Measurements from ENCODE around the gene ATP4A.
"Not testable (repeated sequence)": the region's sequence is repeated elsewhere in the genome, so short reads cannot be mapped to it uniquely, and the experiment has no call there.

The ATP4A gene

DNA sequence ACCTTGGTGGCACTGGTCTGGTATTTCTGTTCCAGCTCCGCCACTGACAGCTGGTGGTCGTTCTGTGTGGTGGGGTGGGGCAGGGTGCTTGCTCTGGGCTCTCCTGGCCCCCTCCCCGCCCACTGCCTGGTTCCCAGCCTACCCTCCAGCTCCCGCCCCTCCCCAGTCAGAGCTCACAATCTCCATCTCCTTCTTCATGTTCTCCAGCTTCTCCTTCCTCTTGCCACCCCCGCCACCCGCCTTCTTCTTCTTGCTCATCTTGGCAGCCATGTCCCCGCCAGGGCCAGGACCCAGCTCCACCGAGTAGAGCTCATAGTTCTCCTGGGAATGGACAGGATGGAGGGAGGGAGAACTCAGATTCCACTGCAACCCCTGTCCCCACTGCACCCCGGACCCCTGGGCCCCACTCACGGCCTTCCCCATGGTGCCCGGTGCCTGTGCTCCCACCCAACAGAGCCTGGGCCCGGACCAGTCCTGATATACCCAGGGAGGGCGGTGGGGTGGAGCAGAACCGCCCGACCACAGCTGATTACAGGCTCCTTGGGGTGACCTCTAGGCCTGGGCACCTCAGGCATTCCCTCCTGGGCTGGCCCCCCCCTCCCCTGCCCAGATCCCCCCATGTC lies at the start of gene ATP4A:
TSS of gene ATP4A (minus strand) at position 452 of the 623 bp plus-strand sequence. CDS start at position 423, 29 bp downstream.
- no peak for FAIRE-seq

DNA sequence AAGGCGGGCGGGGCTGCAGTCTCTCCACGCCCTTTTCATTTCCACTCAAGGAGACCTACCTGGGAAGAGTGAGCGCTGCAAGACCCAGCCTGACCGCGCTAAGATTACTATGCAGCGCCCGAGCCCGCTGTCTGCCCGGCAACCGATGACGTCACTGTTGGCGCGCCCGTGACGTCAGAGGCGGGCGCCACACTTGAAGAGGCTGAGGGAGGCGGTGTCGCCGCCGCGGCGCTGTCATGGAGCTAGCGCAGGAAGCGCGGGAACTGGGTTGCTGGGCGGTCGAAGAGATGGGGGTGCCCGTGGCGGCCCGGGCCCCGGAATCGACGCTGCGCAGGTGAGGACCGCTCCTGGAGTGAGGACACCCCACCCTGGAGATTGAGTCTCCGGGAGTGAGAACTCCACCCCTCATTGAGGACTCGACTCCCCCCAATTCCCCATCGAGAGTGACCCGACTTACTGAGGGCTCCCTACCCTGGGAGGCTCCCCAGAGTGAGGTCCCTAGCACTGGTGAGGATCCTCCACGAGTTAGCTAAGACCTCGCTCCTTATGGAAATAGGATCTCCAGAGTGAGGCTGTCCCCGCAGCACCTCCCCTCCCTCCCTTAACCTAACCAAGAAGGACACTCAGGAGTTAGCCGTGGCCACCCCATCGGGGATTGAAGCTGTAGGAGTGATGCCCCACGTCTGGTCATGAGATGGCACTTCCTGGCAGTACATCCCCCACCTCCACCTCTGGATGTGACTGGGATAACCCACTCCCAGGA lies 49.3 kb upstream of the ATP4A start, which contains the start of gene HAUS5:
TSS of gene HAUS5 (plus strand) at position 177 of the 763 bp plus-strand sequence. CDS start at position 237, 60 bp downstream.
- no peak for FAIRE-seq

DNA sequence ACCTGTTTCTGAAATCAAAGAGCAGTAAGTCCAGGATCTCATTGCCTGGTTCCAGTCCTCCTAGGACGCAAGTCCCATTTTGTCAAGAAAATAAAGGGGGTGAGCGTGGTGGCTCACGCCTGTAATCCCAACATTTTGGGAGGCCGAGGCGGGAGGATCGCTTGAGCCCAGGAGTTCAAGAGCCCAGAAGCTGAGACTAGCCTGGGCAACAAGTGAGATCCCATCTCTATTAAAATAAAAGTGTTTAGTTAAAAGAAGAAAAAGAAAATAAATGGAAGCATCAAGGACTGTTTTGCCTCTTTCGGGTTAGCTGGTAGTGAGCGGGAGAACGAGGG lies 48.7 kb upstream of the ATP4A start:
- no peak for FAIRE-seq

DNA sequence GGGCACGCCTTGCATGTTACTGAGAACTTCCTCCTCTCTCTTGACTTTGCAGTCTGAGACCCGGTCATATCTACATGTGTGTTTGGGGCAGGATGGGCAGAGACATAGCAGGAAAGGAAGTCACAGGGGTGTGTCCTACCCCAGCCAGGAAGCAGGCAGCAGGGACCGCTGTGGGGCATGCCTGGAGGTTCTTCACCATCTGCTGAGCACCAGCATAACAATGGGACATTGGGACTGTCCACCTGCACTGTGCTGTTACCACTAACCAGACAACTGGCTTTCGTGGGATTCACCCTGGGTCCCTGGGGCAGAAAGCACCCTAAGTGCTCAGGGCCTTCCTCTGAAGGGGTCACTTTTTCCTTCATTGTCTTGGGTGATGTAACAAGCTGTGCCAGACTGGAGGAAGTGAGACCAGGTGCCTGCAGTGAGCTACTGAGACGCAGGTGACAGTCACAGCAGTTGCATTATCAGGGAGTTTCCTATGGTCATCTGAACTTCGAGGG lies 46.4 kb upstream of the ATP4A start:
- FAIRE-seq: no peak

DNA sequence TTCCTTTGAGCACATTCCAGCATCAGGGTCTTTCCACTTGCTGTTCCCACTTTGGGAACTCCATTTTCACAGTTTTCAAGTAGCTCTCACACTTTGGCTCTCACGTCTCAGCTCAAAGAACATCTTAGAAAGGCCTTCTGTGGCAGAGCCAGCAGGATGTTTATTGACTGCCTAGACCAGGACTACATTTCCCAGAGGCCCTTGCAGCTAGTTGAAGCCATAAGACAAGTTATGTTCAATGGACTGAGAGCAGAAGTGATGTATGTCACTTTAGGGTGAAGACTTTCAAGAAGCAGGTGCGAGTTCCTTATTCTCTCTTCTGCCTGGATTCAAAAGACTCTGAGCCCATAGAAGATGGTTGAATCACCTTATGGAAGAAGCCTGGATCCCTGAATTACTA lies 44.8 kb upstream of the ATP4A start:
- FAIRE-seq: no peak

DNA sequence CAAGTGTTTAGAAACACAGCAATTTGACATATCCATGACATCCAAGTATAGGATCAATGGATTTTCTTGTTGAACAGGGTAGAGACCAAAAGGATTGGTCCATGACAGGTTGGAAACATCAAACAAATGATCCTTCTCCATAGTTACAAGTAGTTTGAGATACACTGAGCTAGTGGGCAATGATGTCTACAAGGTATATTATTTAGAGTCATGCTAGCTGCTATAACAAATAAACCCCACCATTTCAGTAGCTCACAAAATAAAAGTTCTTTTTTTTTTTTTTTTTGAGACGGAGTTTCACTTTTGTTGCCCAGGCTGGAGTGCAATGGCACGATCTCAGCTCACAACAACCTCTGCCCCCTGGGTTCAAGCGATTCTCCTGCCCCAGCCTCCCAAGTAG lies 44.2 kb upstream of the ATP4A start:
- no peak for FAIRE-seq

DNA sequence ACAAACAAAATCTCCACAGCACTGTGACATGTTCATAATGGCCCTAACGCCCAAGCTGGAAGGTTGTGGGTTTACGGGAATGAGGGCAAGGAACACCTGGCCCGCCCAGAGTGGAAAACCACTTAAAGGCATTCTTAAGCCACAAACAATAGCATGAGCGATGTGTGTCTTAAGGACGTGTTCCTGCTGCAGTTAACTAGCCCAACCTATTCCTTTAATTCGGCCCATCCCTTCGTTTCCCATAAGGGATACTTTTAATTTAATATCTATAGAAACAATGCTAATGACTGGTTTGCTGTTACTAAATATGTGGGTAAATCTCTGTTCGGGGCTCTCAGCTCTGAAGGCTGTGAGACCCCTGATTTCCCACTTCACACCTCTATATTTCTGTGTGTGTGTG lies 43.7 kb upstream of the ATP4A start:
- FAIRE-seq: not testable (repeated sequence)

DNA sequence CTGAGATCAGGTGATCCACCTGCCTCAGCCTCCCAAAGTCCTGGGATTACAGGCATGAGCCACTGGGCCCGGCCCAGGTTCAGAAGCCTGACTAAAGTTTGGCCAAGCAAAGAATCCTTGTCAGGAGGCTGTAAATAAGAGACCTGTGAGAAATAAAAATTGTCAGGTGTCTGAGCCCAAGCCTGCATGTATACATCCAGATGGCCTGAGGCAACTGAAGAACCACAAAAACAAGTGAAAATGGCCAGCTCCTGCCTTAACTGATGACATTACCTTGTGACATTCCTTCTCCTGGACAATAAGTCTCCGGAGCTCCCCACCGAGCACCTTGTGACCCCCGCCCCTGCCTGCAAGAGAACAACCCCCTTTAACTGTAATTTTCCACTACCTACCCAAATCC lies 41.0 kb upstream of the ATP4A start:
- FAIRE-seq: not testable (repeated sequence)

DNA sequence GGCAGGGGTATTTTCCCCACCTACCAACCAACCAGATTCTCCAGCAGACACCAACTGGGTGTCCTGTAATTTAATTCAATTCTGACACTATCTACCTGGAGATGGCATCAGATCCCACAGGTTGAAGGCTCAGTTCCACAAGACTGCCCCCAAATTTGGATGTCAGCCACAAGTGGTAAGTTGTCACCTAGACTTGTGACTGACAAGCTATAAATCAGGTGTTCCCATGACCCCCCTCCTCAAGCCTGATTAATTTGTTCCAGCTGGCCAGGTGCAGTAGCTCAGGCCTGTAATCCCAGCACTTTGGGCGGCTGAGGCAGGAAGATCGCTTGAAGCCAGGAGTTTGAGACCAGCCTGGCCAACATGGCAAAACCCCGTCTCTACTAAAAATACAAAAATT lies 38.5 kb upstream of the ATP4A start:
- no peak for FAIRE-seq

DNA sequence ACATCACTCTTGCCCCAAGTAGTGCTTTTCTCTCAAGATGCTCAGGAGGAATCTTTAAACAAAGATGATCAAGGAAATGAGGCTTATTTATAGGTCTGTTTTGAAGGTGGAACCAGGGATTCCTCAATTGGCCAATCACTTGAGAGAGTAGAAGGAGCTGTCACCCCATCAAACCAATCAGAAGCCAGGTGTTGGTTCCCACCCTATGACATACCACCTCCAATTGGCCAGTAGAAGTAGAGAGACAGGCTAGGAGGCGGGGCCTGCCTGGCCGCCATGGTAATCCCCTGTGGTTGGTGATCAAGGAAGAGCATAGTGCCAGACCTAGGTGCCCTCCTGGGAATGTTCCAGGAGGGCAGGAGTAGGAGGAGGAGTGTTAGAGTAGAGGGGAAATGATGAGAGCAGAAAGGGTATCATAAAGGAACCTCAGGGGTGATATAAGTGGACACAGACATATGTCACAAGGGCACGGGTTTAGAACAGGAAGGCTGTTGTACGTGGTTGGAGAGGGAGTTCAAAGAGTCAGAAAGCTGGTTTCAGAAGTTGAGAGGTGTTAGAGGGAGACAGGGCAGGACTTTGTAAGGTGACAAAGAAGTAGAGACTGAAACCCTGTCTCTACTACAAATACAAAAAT lies 33.0 kb upstream of the ATP4A start:
- FAIRE-seq: no peak

DNA sequence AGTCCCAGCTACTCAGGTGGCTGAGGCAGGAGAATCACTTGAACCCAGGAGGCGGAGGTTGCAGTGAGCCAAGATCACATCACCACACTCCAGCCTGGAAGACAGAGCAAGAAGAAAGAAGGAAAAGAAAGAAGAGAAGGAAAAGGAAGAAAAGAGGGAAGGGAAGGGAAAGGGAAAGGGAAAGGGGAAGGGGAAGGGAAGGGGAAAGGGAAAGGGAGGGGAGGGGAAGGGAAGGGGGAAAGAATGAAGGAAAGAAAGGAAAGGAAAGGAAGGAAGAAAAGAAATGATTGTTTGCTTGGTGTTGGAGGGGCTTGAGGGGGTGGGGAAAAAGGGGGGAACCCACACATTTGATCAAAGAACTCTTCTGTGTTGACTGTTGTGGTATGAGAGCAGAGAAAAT lies 32.5 kb upstream of the ATP4A start:
- no peak for FAIRE-seq

DNA sequence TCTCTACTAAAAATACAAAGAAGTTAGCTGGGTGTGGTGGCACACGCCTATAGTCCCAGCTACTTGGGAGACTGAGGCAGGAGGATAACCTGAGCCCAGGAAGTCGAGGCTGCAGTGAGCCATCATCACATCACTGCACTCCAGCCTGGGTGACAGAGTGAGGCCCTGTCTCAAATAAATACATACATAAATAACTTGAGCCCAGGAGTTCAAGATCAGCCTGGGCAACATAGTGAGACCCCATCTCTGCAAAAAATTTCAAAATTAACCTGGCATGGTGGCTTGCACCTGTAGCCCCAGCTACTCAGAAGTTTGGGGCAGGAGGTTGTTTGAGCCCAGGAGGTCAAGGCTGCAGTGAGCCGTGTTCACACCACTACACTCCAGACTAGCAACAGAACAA lies 31.6 kb upstream of the ATP4A start:
- FAIRE-seq: not testable (repeated sequence)

DNA sequence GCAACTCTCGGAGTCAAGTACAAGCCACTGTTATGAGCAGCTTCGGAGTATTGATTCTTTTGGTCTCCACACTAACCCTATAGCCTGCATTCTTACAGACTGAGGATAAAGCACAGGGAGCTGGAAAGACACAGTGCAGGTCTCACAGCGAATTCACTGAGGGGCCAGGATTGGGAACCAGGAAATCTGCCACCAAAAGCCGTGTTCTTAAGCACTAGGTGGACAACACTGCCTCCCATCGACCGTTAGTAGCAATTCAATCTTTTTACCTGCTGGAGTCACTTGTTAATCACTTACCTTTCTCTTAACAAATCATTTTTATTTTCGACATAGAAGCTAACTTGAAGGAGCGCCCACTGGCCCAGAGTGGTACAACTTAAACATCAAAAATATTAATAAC lies 28.8 kb upstream of the ATP4A start:
- FAIRE-seq: no peak

DNA sequence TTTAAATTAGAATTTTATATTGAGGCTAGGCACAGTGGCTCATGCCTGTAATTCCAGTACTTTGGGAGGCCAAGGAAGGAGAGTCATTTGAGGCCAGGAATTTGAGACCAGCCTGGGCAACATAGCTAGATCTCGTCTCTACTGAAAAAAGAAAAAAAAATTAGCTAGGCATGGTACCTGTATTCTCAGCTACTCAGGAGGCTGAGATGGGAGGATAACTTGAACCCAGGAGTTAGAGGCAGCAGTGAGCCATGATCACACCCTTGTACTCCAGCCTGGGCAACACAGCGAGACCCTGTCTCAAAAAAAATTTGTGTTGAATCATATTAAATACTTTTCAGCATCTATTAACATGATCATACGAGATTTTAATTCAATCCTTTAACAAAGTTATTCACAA lies 27.4 kb upstream of the ATP4A start:
- no peak for FAIRE-seq

DNA sequence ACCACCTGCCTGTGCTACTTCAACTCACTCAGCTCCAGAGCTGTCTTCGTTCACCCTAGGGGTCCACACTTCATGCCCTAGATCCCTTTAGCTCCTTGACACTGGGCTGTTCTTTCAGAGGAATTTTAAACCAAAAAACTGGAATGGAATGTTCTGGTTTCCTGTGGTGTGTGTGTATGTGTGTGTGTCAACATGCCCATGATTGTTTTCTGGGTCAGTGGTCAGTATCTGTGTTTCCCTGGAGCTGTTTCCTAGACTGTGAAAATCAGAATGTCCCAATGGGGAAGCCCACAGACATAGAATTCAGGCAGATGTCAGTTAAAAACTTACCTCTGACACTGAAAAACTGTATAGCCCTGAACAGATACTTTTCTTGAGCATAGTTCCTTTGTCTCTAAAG lies 23.9 kb upstream of the ATP4A start:
- no peak for FAIRE-seq

DNA sequence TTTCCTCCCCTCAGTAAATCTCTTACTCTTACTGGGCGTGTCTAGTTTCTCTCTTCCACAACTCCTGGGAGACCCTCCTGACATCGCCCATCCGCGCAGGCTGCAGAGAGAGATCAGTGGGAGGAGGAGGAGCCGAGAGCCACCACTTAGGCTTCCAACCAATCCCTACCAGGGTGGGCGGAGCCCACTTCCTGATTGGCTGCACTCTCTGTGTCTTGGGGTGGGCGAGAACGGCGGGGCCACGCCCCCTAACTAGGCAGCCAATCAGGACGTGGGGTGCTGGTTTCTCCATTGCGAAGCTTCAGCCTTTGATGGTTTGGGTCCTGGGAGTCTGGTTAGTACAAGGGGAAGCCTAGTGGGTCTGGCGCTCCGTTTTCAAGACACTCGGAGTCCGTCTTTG lies 22.4 kb upstream of the ATP4A start, which contains the start of gene PMIS2:
TSS of gene PMIS2 (plus strand) at position 326 of the 400 bp plus-strand sequence. CDS start 87 bp downstream, outside the sequence.
- FAIRE-seq: no peak

DNA sequence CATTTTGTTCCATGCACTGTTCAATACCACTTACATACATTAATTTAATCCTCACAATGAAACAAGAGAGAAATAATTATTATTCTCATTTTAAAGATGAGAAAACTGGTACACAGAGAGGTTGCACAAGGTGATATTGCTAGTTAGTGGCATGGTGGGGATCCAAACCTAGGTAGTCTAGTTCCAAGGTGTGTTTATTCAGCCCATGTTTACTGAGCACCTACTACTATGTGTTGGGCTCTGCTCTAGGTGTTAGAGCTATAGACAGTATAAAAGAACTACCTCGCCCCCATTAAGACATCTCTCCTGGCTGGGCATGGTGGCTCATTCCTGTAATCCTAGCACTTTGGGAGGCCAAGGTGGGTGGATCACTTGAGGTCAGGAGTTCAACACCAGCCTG lies 19.3 kb upstream of the ATP4A start:
- FAIRE-seq: no peak

DNA sequence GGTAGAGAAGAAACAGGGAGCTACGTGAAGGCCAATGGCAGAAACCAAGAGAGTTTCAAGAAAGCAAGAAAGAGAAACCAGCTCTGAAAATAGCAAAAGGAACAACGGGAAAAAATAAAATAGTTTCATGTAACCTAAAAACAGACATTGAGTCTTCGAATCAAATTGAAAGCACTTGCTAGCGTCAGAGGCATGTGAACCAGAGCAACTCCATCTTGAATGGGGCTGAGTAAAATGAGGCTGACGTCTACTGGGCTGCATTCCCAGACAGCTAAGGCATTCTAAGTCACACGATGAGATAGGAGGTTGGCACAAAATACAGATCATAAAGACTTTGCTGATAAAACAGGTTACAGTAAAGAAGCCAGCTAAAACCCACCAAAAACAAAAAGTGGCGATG lies 15.2 kb upstream of the ATP4A start:
- no peak for FAIRE-seq

DNA sequence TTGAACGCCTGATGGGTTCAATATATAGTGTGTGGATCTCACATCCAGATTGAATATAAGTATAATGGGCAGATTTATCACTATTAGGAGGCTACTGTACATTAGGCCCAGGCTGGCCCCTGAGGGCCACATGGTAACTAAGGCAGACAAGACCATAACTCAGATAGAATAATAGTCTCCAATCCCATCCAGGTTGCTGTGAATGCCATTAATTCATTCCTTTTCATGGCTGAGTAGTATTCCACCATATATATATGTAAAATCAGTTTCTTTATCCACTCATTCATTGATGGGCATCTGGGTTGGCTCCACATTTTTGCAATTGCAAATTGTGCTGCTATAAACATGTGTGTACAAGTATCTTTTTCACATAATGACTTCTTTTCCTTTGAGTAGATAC lies 14.5 kb upstream of the ATP4A start:
- no peak for FAIRE-seq

DNA sequence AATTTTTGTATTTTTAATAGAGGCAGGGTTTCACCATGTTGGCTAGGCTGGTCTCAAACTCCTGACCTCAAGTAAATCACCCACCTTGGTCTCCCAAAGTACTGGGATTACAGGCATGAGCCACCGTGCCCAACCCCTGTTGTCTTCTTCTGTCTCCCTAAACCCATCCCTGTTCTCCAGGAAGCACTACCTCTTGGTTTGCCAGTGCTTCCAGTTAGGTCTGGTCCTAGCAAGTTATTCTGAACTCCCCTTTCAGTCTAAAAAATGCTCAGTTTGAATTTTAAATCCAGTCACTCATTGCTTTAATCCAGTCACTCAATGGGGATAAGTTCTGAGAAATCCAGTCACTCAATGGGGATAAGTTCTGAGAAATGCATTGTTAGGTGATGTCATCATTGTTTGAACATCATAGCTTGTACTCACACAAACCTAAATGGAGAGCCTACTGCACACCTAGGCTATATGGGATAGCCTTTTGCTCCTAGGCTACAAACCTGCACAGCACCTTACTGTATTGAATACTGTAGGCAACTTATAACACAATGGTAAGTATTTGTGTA lies 8.0 kb upstream of the ATP4A start:
- FAIRE-seq: no peak

DNA sequence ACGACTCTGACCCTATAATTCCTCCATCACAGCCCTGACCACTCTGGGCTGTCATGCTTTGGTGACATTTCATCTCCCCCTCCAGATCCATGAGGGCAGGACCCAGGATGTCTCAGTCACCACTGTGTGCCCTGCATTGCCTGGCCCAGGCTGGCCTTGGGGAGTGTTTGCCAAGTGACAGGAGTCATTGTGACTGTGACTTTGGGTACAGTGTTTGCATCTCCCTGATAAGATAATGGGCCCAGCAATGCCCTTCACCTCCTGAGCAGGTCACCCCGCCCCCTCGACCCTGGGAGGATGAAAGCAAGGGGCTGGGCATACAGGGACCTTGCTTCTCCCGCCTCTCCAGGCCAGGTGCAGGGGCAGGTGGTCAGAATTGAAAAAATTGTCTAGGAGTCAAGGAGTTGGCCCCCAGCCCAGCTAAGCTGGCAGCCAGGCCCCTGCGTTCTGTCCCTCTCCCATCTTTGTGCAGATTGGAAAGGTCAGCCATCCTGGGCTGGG lies 5.9 kb upstream of the ATP4A start:
- no peak for FAIRE-seq

DNA sequence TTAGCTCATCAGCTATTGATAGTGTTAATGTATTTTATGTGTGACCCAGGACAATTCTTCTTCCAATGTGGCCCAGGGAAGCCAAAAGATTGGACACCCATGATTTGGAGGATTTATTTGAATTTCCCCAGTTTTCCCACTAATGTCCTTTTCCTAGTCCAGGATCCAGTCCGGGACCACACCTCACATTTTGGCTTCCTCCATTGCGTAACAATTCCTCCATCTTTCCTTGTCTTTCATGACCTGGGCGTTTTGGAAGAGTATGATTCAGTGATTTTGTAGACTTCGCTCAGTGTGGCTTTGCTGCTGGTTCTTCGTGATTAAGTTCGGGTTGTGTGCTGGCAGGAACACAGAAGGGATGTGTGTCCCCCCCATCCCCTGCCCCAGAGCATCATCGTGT lies 3.3 kb upstream of the ATP4A start:
- FAIRE-seq: no peak

Data from colon (tissue), 2 donors.